Lower lobe of right lung (tissue), 2 donors: ENCODE data around the gene GLB1L. TPM values are rescaled to one million over a fixed set of nuclear protein-coding genes. Genes with fewer than 3 reads are reported as not detected.
A peak's percentile ranks its signal among the peaks of the same experiment; 100 is the strongest.

ENCODE experiments used
- ATAC-seq, 2 donors: fragments of 200-7000 bp; cut with Tn5 transposase; one replicate each; pipeline ENCODE4 v1.9.1; 2020 to 2022; ENCODE audit warnings: mild to moderate bottlenecking in 2 of 2, moderate library complexity in 2 of 2
- DNase-seq: peaks from one replicate; pipeline ENCODE4 v3.0.0-alpha.2; 2020
- H3K27ac ChIP-seq: fragments of 200-600 bp; one replicate; pipeline ENCODE4 v1.8.0; 2022
- H3K27me3 ChIP-seq: fragments of 200-600 bp; one replicate; pipeline ENCODE4 v1.8.0; 2022; ENCODE audit warnings: low read depth
- H3K36me3 ChIP-seq: fragments of 200-600 bp; one replicate; pipeline ENCODE4 v1.8.0; 2022; ENCODE audit warnings: mild to moderate bottlenecking
- H3K4me1 ChIP-seq: fragments of 200-600 bp; one replicate; pipeline ENCODE4 v1.8.0; 2022
- H3K4me3 ChIP-seq: fragments of 200-600 bp; one replicate; pipeline ENCODE4 v1.8.0; 2022; ENCODE audit warnings: mild to moderate bottlenecking
- H3K9me3 ChIP-seq: fragments of 200-600 bp; one replicate; pipeline ENCODE4 v1.8.0; 2022
- intact Hi-C: fragments of 100-400 bp; cut with DNase I; formaldehyde crosslinking; loops from one replicate; pipeline ENCODE4 v1.11.0; 2022
- total RNA-seq: library from RNA; stranded (reverse); fragmentation: NEBNext Ultra II Directional; extraction: Animal tissue kit (Norgen Biotek cat#: 25700); gene quantifications from one replicate; pipeline ENCODE4 v1.2.1, GENCODE V29; 2021
- TF ChIP-seq, protein P1 (sequence below): fragments of 200-600 bp; IDR thresholded peaks from one replicate; pipeline ENCODE4 v1.8.0; 2022; ENCODE audit warnings: antibody characterized with exemption, mild to moderate bottlenecking
- donor health status: DM: no; HTN: yes; CAD: no; lungs with severe emphysema.

GLB1L gene
- total RNA-seq, 1 donor from 2014 or later = 12.6 TPM

DNA sequence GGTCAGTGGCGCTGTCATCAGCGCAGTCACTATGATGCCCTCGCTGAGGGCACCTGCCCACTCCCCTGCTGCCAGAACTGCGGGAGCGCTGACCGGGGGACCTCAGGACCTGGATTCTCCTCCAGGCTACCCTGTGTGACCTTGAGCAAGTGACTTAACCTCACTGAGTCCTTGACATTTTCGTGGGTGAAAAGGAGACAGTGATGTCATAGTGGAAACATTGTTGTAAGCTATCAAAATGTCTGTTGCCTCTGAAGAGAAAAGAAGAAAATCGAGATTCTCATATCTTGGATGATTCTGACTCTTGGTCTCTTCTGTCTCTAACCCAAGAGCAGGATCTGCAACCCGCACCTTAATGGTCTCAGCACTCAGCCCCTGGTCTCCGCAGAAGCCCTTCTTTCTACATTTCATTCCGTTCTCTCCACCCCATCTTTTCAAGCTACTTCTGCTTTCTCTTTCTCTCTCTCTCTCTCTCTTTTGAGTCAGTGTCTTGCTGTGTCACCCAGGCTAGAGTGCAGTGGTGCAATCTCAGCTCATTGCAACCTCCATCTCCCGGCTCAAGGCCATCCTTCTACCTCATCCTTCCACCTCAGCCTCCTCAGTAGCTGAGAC, 9.5 kb upstream of the GLB1L start:
- no peaks in the 10 kb centered on the region for H3K27me3 ChIP-seq
- H3K4me3 ChIP-seq = peak overlapping the region; percentile 72
- H3K9me3 ChIP-seq = no peaks in the 10 kb centered on the region
- TF ChIP-seq, protein P1, sequence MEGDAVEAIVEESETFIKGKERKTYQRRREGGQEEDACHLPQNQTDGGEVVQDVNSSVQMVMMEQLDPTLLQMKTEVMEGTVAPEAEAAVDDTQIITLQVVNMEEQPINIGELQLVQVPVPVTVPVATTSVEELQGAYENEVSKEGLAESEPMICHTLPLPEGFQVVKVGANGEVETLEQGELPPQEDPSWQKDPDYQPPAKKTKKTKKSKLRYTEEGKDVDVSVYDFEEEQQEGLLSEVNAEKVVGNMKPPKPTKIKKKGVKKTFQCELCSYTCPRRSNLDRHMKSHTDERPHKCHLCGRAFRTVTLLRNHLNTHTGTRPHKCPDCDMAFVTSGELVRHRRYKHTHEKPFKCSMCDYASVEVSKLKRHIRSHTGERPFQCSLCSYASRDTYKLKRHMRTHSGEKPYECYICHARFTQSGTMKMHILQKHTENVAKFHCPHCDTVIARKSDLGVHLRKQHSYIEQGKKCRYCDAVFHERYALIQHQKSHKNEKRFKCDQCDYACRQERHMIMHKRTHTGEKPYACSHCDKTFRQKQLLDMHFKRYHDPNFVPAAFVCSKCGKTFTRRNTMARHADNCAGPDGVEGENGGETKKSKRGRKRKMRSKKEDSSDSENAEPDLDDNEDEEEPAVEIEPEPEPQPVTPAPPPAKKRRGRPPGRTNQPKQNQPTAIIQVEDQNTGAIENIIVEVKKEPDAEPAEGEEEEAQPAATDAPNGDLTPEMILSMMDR = no peak
- ATAC-seq = peak; percentile 5 to 21
- intact Hi-C loops = no loop called here
- peaks cover 38% of the 10 kb centered on the region for H3K4me1 ChIP-seq
- H3K36me3 ChIP-seq = peaks cover 9% of the 10 kb centered on the region
- no peak for DNase-seq
- peak overlapping the region; percentile 85 for H3K27ac ChIP-seq

DNA sequence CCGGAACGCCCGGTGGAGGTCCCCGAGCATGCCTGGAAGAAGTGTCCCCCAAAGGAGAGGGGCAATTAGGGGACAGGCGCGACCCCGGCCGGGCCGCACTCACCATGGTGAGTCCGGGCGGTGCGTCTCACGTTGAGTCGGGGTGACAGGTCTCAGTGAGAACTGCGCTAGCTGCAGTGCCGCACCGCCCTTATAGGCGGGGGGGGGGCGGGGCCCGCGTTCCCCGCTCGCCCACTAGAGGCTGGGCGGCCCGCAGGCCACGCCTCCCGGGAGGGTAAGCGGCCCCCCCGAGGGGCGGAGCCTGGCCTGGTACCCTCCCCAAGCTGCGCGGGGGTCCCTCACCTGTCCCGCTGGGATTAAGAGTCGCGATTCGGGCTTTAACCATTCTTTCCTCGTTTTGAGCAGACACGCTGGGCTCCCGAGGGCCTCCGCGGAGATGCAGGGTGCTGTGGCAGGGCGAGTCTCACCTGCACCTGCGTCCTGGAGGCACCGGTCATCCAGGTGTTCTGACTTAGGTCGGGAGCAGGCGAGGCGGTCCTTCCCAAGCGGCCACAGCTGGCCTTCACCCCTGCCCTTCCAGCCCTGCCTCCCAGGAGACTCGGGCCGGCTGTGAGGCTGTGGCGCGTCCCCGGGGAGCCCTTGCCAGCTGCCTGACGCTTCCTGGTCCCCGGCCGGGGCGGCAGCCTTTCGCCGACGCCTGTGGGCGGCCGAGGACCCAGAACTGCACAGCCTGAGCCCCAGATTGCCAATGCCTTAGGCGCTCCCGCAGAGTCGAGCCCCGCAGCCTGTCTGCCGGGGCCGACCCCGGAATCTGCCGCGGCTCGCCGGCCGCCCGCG, 8.7 kb upstream of the GLB1L start, which contains the start of gene TUBA4A:
Gene TUBA4A, minus strand, starts transcription at position 166 of the 837 bp plus-strand sequence. Its CDS starts 60 bp downstream, at position 106.
- Histone ChIP-seq H3K27ac (peak within 1 kb of the TSS; percentile 85), H3K36me3 (peaks cover 9% of the 10 kb centered on the region), H3K4me3 (peak within 1 kb of the TSS; percentile 72), H3K9me3 (no peaks in the 10 kb centered on the region), H3K27me3 (no peaks in the 10 kb centered on the region), H3K4me1 (peaks cover 45% of the 10 kb centered on the region)
- DNase-seq = peak; percentile 93
- ATAC-seq = peak; percentile 94
- TF ChIP-seq, protein P1 = peak; percentile 14
- intact Hi-C loops = no loop called here

GRCh38 chr2:219252900-219253752, 7.9 kb upstream of the GLB1L start, which contains the start of gene TUBA4B:
TUBA4B (plus strand) TSS chr2:219253243; CDS start chr2:219253408, 165 bp downstream.
- no peaks in the 10 kb centered on the region for H3K9me3 ChIP-seq
- peak within 1 kb of the TSS; percentile 85 for H3K27ac ChIP-seq
- H3K36me3 ChIP-seq = peaks cover 14% of the 10 kb centered on the region
- DNase-seq (peak; percentile 66), ATAC-seq (peak; percentile 6 to 31)
- intact Hi-C loops = no loop called here
- TF ChIP-seq, protein P1 = no peak
- no peaks in the 10 kb centered on the region for H3K27me3 ChIP-seq
- peak within 1 kb of the TSS; percentile 72 for H3K4me3 ChIP-seq
- peaks cover 53% of the 10 kb centered on the region for H3K4me1 ChIP-seq

DNA sequence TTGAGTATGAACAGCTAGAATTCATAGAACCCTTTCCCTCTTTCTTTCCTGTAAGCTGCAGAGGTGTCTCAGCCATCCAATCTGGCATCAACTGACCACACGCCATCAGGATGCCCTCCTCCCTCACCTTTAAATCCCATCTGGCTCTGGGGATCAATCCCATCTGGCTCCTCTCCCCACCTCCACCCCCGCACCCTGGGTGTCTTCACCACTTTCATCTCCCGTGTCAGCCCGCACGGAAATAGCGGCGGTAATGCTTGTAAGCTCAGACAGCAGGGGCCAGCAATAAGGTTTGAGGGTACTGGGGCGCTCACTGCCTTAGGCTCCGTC, 7.3 kb upstream of the GLB1L start:
- DNase-seq = no peak
- intact Hi-C loops = no loop called here
- Histone ChIP-seq H3K4me3 (peak overlapping the region; percentile 72), H3K4me1 (peaks cover 58% of the 10 kb centered on the region), H3K9me3 (no peaks in the 10 kb centered on the region), H3K36me3 (peaks cover 19% of the 10 kb centered on the region), H3K27ac (peak overlapping the region; percentile 85), H3K27me3 (no peaks in the 10 kb centered on the region)
- TF ChIP-seq, protein P1 = no peak
- ATAC-seq = no peak

- intact Hi-C loops = no loop called here
- H3K27me3 ChIP-seq = no peaks in the 10 kb centered on the region
- no peaks in the 10 kb centered on the region for H3K9me3 ChIP-seq
- peaks cover 23% of the 10 kb centered on the region for H3K36me3 ChIP-seq
- H3K4me1 ChIP-seq = peaks cover 62% of the 10 kb centered on the region
- ATAC-seq (no peak), DNase-seq (no peak)
- peak overlapping the region; percentile 72 for H3K4me3 ChIP-seq
- peak overlapping the region; percentile 85 for H3K27ac ChIP-seq
- TF ChIP-seq, protein P1 = no peak
These were observed 6.8 kb upstream of the GLB1L start for GRCh38 chr2:219252084-219252483.
